ENCODE results near the gene DACH1.

GRCh38 chr13:71610876-71611275 is 256.1 kb downstream of the DACH1 start:
- TF ChIP-seq GABPB1 (CRISPR knock-in tag; IDR thresholded peaks at IDR 0.05) (no peak), CTCF (IDR thresholded peaks at IDR 0.05) (no peak), ZSCAN18 (CRISPR knock-in tag; IDR thresholded peaks at IDR 0.05) (no peak), NR3C1 (CRISPR knock-in tag; conservative IDR thresholded peaks at IDR 0.05; ENCODE audit: low read depth) (no peak), ZNF232 (CRISPR knock-in tag; IDR thresholded peaks at IDR 0.05) (no peak), FOXK1 (CRISPR knock-in tag; IDR thresholded peaks at IDR 0.05) (no peak), ATF1 (CRISPR knock-in tag; IDR thresholded peaks at IDR 0.05) (no peak), ATF6 (CRISPR knock-in tag; IDR thresholded peaks at IDR 0.05) (no peak), MLX (CRISPR knock-in tag; IDR thresholded peaks at IDR 0.05) (no peak)
